Ovary (tissue), 3 donors: ENCODE measurements around the gene VIPR1.

Experiments
- CTCF ChIP-seq, 3 donors: fragments of 450-650 bp in 2 of 3; fragments of 200-600 bp in 1 of 3; IDR thresholded peaks; one replicate each; pipeline versions ENCODE4 v1.5.1 to v1.8.0; 2016 to 2022; ENCODE audit warnings: antibody characterized with exemption in 3 of 3, mild to moderate bottlenecking in 1 of 3
- POLR2A ChIP-seq: fragments of 450-650 bp; IDR thresholded peaks from one replicate; pipeline ENCODE4 v1.6.1; 2017; ENCODE audit warnings: antibody characterized with exemption, mild to moderate bottlenecking, moderate library complexity
- donor health status: DM: no; HTN: no; CAD: no.

- TF ChIP-seq CTCF (IDR thresholded peaks at IDR 0.05) (no peak), POLR2A (no peak)
Observed at GRCh38 chr3:42520336-42520735, 17.9 kb downstream of the VIPR1 start.
